Activated naive CD4-positive, alpha-beta T cell treated with anti-CD3 and anti-CD28 coated beads for 36 hours (primary cell): ENCODE results near the gene LRCH2. TPM values are rescaled to one million over a fixed set of nuclear protein-coding genes. Genes with fewer than 3 reads are reported as not detected.

Source experiments
- CTCF ChIA-PET: fragments of 350-600 bp; sonication (Branson Sonifier 250); formaldehyde crosslinking; loops from one replicate; lab custom pipeline; 2021; ENCODE audit warnings: antibody characterized with exemption; lab: Charles Lee
- DNase-seq: peaks from one replicate; pipeline ENCODE4 v3.0.0-alpha.2; 2020
- H3K27ac Mint-ChIP-seq: one replicate; pipeline ENCODE4 v1.8.0; 2021; ENCODE audit warnings: mild to moderate bottlenecking, mixed read lengths
- H3K27me3 Mint-ChIP-seq: one replicate; pipeline ENCODE4 v1.8.0; 2021; ENCODE audit warnings: low read depth, mixed read lengths
- H3K36me3 Mint-ChIP-seq: one replicate; pipeline ENCODE4 v1.8.0; 2021; ENCODE audit warnings: low read depth, mixed read lengths
- H3K4me1 Mint-ChIP-seq: one replicate; pipeline ENCODE4 v1.8.0; 2021; ENCODE audit warnings: low read depth, mixed read lengths
- H3K4me3 Mint-ChIP-seq: one replicate; pipeline ENCODE4 v1.8.0; 2021; ENCODE audit warnings: mild to moderate bottlenecking, moderate library complexity, mixed read lengths
- H3K9me3 Mint-ChIP-seq: one replicate; pipeline ENCODE4 v1.8.0; 2021; ENCODE audit warnings: mixed read lengths
- intact Hi-C: fragments of 100-400 bp; cut with micrococcal nuclease; formaldehyde crosslinking; loops from one replicate; pipeline ENCODE4 v1.15.1; 2023
- total RNA-seq, 2 experiments: library from RNA; stranded (reverse); gene quantifications; one replicate each; pipeline ENCODE4 v1.2.3, GENCODE V29; 2021

LRCH2 gene
- total RNA-seq, 2 experiments from 2014 or later, result not detected

DNA sequence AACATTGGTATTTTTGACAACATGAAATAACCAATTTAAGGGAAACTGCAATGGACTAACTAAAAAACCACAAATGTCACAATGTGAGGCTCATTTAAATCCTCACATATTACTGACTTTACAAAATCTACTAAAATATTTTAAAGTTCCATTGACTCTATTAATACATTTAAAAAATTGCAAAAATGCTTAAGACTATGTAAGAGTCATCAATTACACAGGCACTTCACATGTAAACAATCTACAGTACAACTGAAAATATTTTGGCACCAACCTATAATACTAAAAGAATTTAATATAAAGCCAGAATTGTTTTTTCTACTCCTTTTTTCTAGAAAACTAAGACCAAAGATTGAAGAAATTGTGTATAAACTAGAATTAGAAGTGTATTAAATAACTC, 121.5 kb downstream of the LRCH2 start:
- intact Hi-C loops, result no loop called here
- no peaks in the 10 kb centered on the region for H3K36me3 Mint-ChIP-seq
- CTCF ChIA-PET, result no interaction called here

DNA sequence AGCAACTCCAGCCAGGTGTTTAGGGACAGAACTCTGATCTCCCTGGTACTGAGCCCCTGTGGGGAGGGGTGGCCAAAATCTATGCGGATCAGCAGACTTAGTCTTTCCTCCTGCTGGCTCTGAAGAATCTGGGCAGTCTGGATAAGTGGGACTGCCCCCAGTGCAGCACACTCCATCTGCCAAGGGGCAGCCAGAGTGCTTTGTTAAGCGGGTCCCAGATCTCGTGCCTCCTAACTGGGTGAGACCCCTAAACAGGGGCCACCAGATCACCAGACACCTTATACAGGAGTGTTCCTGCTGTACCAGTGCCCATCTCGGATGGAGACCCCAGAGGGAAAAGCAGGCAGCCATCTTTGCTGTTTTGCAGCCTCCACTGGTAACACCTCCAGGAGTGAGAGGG, 135.0 kb downstream of the LRCH2 start:
- CTCF ChIA-PET, result no interaction called here
- Mint-ChIP-seq H3K4me1 (no peaks in the 10 kb centered on the region), H3K27ac (no peak overlapping the region), H3K4me3 (no peak overlapping the region), H3K9me3 (peaks cover 2% of the 10 kb centered on the region), H3K27me3 (no peaks in the 10 kb centered on the region), H3K36me3 (no peaks in the 10 kb centered on the region)
- intact Hi-C loops, result no loop called here
- DNase-seq, result no peak

More for the DNA sequence above, 121.5 kb downstream of the LRCH2 start:
- no peaks in the 10 kb centered on the region for H3K27me3 Mint-ChIP-seq
- no peak overlapping the region for H3K4me3 Mint-ChIP-seq
- H3K4me1 Mint-ChIP-seq, result no peaks in the 10 kb centered on the region
- DNase-seq, result no peak
- no peaks in the 10 kb centered on the region for H3K9me3 Mint-ChIP-seq
- no peak overlapping the region for H3K27ac Mint-ChIP-seq

GRCh38 chrX:115093191-115093590, 140.7 kb downstream of the LRCH2 start:
- CTCF ChIA-PET, result no interaction called here
- no peak overlapping the region for H3K27ac Mint-ChIP-seq

GRCh38 chrX:115089419-115089818, 144.5 kb downstream of the LRCH2 start:
- intact Hi-C loops, result no loop called here
- Mint-ChIP-seq H3K27me3 (no peaks in the 10 kb centered on the region), H3K4me3 (no peak overlapping the region), H3K27ac (no peak overlapping the region), H3K36me3 (no peaks in the 10 kb centered on the region), H3K4me1 (no peaks in the 10 kb centered on the region), H3K9me3 (no peaks in the 10 kb centered on the region)
- CTCF ChIA-PET, result no interaction called here
- no peak for DNase-seq

More at GRCh38 chrX:115093191-115093590, 140.7 kb downstream of the LRCH2 start:
- no peaks in the 10 kb centered on the region for H3K4me1 Mint-ChIP-seq
- H3K27me3 Mint-ChIP-seq, result no peaks in the 10 kb centered on the region
- no peaks in the 10 kb centered on the region for H3K9me3 Mint-ChIP-seq
- H3K36me3 Mint-ChIP-seq, result no peaks in the 10 kb centered on the region
- intact Hi-C loops, result no loop called here
- no peak for DNase-seq
- H3K4me3 Mint-ChIP-seq, result no peak overlapping the region

GRCh38 chrX:115068896-115069295, 165.0 kb downstream of the LRCH2 start:
- H3K9me3 Mint-ChIP-seq, result peaks cover 5% of the 10 kb centered on the region
- DNase-seq, result no peak
- H3K36me3 Mint-ChIP-seq, result no peaks in the 10 kb centered on the region
- no peaks in the 10 kb centered on the region for H3K4me1 Mint-ChIP-seq
- no peak overlapping the region for H3K27ac Mint-ChIP-seq
- intact Hi-C loops, result no loop called here
- H3K27me3 Mint-ChIP-seq, result no peaks in the 10 kb centered on the region
- CTCF ChIA-PET, result no interaction called here
- no peak overlapping the region for H3K4me3 Mint-ChIP-seq

DNA sequence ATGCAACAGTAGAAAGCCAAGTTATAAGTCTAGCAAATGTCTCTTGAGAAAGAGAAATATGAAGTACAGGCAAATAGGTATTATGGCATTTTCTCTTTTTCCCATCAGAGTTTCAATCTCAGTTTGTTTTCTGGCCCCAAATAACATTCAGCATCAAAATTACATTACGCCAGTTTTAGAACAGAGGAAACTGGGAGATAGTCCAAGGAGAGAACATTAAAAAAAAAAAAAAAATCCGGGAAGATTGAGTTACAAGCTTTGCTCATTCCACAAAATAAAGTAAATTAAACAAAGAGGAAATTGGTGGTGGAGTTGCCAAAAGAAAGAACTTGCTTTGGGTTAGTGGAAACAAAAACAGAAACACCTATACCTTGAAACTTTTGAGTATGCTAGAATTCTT, 166.1 kb downstream of the LRCH2 start:
- DNase-seq, result no peak
- no peaks in the 10 kb centered on the region for H3K4me1 Mint-ChIP-seq
- peaks cover 5% of the 10 kb centered on the region for H3K9me3 Mint-ChIP-seq
- intact Hi-C loops, result no loop called here
- H3K27ac Mint-ChIP-seq, result no peak overlapping the region
- H3K36me3 Mint-ChIP-seq, result no peaks in the 10 kb centered on the region
- no peaks in the 10 kb centered on the region for H3K27me3 Mint-ChIP-seq
- CTCF ChIA-PET, result no interaction called here
- H3K4me3 Mint-ChIP-seq, result no peak overlapping the region

DNA sequence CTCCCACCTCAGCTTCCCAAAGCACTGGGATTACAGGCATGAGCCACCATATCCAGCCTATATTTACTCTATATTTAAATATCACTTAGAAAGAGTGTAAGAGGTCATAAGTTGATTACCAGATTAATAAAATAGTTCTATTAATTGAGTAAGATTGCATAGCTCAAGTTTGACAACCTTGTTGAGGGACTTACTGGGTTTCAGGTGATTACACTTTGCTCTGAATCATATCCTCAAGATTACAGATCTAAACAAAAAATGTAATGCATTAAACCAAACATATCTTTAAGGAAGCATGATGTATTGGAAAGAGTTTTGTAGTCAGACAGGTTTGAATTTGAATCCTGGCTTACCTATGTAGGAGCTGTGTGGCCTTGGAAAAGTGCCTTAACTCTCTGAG, 168.6 kb downstream of the LRCH2 start:
- Mint-ChIP-seq H3K4me3 (no peak overlapping the region), H3K9me3 (peaks cover 2% of the 10 kb centered on the region), H3K4me1 (no peaks in the 10 kb centered on the region), H3K36me3 (no peaks in the 10 kb centered on the region), H3K27me3 (no peaks in the 10 kb centered on the region), H3K27ac (no peak overlapping the region)
- no peak for DNase-seq
- intact Hi-C loops, result no loop called here
- CTCF ChIA-PET, result no interaction called here

Other genes starting within 250 kb of the LRCH2 start
- gene IL13RA2, start 216.5 kb downstream of the LRCH2 start, total RNA-seq, result not detected
- not detected for gene RBMXL3, start 44.7 kb downstream of the LRCH2 start, total RNA-seq
- not detected for gene LUZP4, start 55.6 kb upstream of the LRCH2 start, total RNA-seq